ENCODE measurements around the gene SLC22A6. TPM values are rescaled to one million over a fixed set of nuclear protein-coding genes. Genes with fewer than 3 reads are reported as not detected.
A peak's percentile ranks its signal among the peaks of the same experiment; 100 is the strongest.

SLC22A6 gene
- total RNA-seq, 1 experiment from 2014 or later = not detected

- no peaks in the 10 kb centered on the region for H3K36me3 Mint-ChIP-seq (ENCODE audit: insufficient read depth, unreplicated experiment)
- H3K27ac Mint-ChIP-seq (ENCODE audit: unreplicated experiment) = no peak overlapping the region
- no TSS peak for BruUV-seq (replicated peaks)
- no peaks in the 10 kb centered on the region for H3K4me1 Mint-ChIP-seq (ENCODE audit: low read depth, unreplicated experiment)
- H3K4me3 Mint-ChIP-seq (ENCODE audit: low read depth, unreplicated experiment) = no peak overlapping the region
- no peak for TF ChIP-seq CTCF (IDR thresholded peaks at IDR 0.05; ENCODE audit: unreplicated experiment)
- intact Hi-C loops (cut with micrococcal nuclease; ENCODE audit: unreplicated experiment) = no loop called here
- H3K27me3 Mint-ChIP-seq (ENCODE audit: unreplicated experiment) = peaks cover 65% of the 10 kb centered on the region
- peak; percentile 42 for DNase-seq
- CTCF ChIA-PET = interaction anchor here (0.6 to 1.9 kb wide), 3 partner anchors 25 to 240 kb away, joined by 4 to 7 read pairs (median 5); no protein-coding TSS in a partner anchor
- H3K9me3 Mint-ChIP-seq (ENCODE audit: low read depth, unreplicated experiment) = no peaks in the 10 kb centered on the region
Measured at GRCh38 chr11:62999649-63000048, 14.9 kb upstream of the SLC22A6 start.

- Mint-ChIP-seq H3K27me3 (ENCODE audit: unreplicated experiment) (peaks cover 65% of the 10 kb centered on the region), H3K4me3 (ENCODE audit: low read depth, unreplicated experiment) (no peak overlapping the region), H3K4me1 (ENCODE audit: low read depth, unreplicated experiment) (no peaks in the 10 kb centered on the region), H3K27ac (ENCODE audit: unreplicated experiment) (no peak overlapping the region), H3K9me3 (ENCODE audit: low read depth, unreplicated experiment) (no peaks in the 10 kb centered on the region), H3K36me3 (ENCODE audit: insufficient read depth, unreplicated experiment) (no peaks in the 10 kb centered on the region)
- intact Hi-C loops (cut with micrococcal nuclease; ENCODE audit: unreplicated experiment) = no loop called here
- no peak for TF ChIP-seq CTCF (IDR thresholded peaks at IDR 0.05; ENCODE audit: unreplicated experiment)
- no TSS peak for BruUV-seq (replicated peaks)
- CTCF ChIA-PET = interaction anchor here (1.9 kb wide), 1 partner anchor 24 kb away, joined by 7 read pairs; no protein-coding TSS in a partner anchor
- DNase-seq = no peak
Measured at GRCh38 chr11:62999156-62999555, 14.4 kb upstream of the SLC22A6 start.

- Mint-ChIP-seq H3K27ac (ENCODE audit: unreplicated experiment) (no peak overlapping the region), H3K27me3 (ENCODE audit: unreplicated experiment) (peaks cover 70% of the 10 kb centered on the region), H3K9me3 (ENCODE audit: low read depth, unreplicated experiment) (no peaks in the 10 kb centered on the region), H3K4me3 (ENCODE audit: low read depth, unreplicated experiment) (no peak overlapping the region), H3K36me3 (ENCODE audit: insufficient read depth, unreplicated experiment) (no peaks in the 10 kb centered on the region), H3K4me1 (ENCODE audit: low read depth, unreplicated experiment) (no peaks in the 10 kb centered on the region)
- no TSS peak for BruUV-seq (replicated peaks)
- DNase-seq = no peak
- intact Hi-C loops (cut with micrococcal nuclease; ENCODE audit: unreplicated experiment) = no loop called here
- TF ChIP-seq CTCF (IDR thresholded peaks at IDR 0.05; ENCODE audit: unreplicated experiment) = no peak
- CTCF ChIA-PET = interaction anchor here (0.7 kb wide), 1 partner anchor 32 kb away, joined by 3 read pairs; no protein-coding TSS in a partner anchor
Measured at GRCh38 chr11:62996271-62996670, 11.5 kb upstream of the SLC22A6 start.

- no peaks in the 10 kb centered on the region for H3K36me3 Mint-ChIP-seq (ENCODE audit: insufficient read depth, unreplicated experiment)
- CTCF ChIA-PET = no interaction called here
Measured at GRCh38 chr11:62994775-62995174, 10.0 kb upstream of the SLC22A6 start.

More at GRCh38 chr11:62994775-62995174, 10.0 kb upstream of the SLC22A6 start:
- no peak for DNase-seq
- Mint-ChIP-seq H3K9me3 (ENCODE audit: low read depth, unreplicated experiment) (no peaks in the 10 kb centered on the region), H3K27ac (ENCODE audit: unreplicated experiment) (no peak overlapping the region), H3K4me1 (ENCODE audit: low read depth, unreplicated experiment) (no peaks in the 10 kb centered on the region), H3K4me3 (ENCODE audit: low read depth, unreplicated experiment) (no peak overlapping the region), H3K27me3 (ENCODE audit: unreplicated experiment) (peaks cover 76% of the 10 kb centered on the region)
- no TSS peak for BruUV-seq (replicated peaks)
- no peak for TF ChIP-seq CTCF (IDR thresholded peaks at IDR 0.05; ENCODE audit: unreplicated experiment)
- intact Hi-C loops (cut with micrococcal nuclease; ENCODE audit: unreplicated experiment) = no loop called here

All from Calu3 (cell line).